Breast epithelium (tissue), 4 donors: ENCODE measurements around the gene SSTR5. TPM values are rescaled to one million over a fixed set of nuclear protein-coding genes. Genes with fewer than 3 reads are reported as not detected.

Experiments used
- DNase-seq, 2 donors: peaks; one replicate each; pipeline ENCODE4 v3.0.0-alpha.2; 2019; ENCODE audit warnings: low spot score in 2 of 2
- H3K27ac ChIP-seq, 2 donors: fragments of 200-600 bp; sonication (generic) in 1 of 2; one replicate each; pipeline ENCODE4 v1.5.1; 2016 to 2019; ENCODE audit warnings: mild to moderate bottlenecking in 1 of 2
- H3K27me3 ChIP-seq, 2 donors: fragments of 200-600 bp; sonication (generic) in 1 of 2; one replicate each; pipeline versions ENCODE4 v1.5.1 to v1.6.0; 2017 to 2019; ENCODE audit warnings: control low read depth in 1 of 2, mild to moderate bottlenecking in 1 of 2
- H3K36me3 ChIP-seq: fragments of 200-600 bp; one replicate; pipeline ENCODE4 v1.5.1; 2019
- H3K4me1 ChIP-seq, 2 donors: fragments of 200-600 bp; sonication (generic); one replicate each; pipeline ENCODE4 v1.5.1; 2016 to 2019; ENCODE audit warnings: control low read depth in 1 of 2
- H3K4me3 ChIP-seq, 3 donors: fragments of 200-600 bp; sonication (generic); 1 replicate in 2 of 3; 2 replicates in 1 of 3; pipeline ENCODE4 v1.5.1; 2016 to 2019; ENCODE audit warnings: mild to moderate bottlenecking in 3 of 3, moderate library complexity in 2 of 3
- H3K9me3 ChIP-seq, 2 donors: fragments of 200-600 bp; sonication (generic) in 1 of 2; one replicate each; pipeline ENCODE4 v1.5.1; 2016 to 2019; ENCODE audit warnings: control low read depth in 1 of 2
- CTCF ChIP-seq, 3 donors: fragments of 450-650 bp; IDR thresholded peaks; one replicate each; pipeline ENCODE4 v1.5.1; 2016 to 2017; ENCODE audit warnings: antibody characterized with exemption in 3 of 3, mild to moderate bottlenecking in 3 of 3, moderate library complexity in 3 of 3
- POLR2A ChIP-seq: fragments of 450-650 bp; IDR thresholded peaks from one replicate; pipeline ENCODE4 v1.6.1; 2016; ENCODE audit warnings: antibody characterized with exemption, mild to moderate bottlenecking, moderate library complexity
- POLR2AphosphoS5 ChIP-seq, 3 donors: sonication (generic); formaldehyde crosslinking; IDR thresholded peaks; one replicate each; pipeline ENCODE4 v1.6.1; 2017; ENCODE audit warnings: antibody characterized with exemption in 3 of 3
- intact Hi-C: fragments of 100-400 bp; cut with DNase I; formaldehyde crosslinking; loops from one replicate; pipeline ENCODE4 v1.15.1; 2023; ENCODE audit warnings: low total_unique reads
- total RNA-seq, 3 donors: library from RNA; depleted of rRNA; stranded (reverse); fragments of >200 nt; gene quantifications; one replicate each; pipeline ENCODE4 v1.1.0, GENCODE V29; 2016

The SSTR5 gene
- total RNA-seq, 3 donors from 2014 or later: not detected

- Histone ChIP-seq H3K4me1 (no peaks in the 10 kb centered on the region), H3K27ac (no peak overlapping the region), H3K36me3 (no peaks in the 10 kb centered on the region), H3K27me3 (peaks cover 8 to 68% of the 10 kb centered on the region in 2 donors), H3K9me3 (peaks cover 0 to 5% of the 10 kb centered on the region in 2 donors), H3K4me3 (no peak overlapping the region)
- TF ChIP-seq CTCF (IDR thresholded peaks at IDR 0.05) (no peak), POLR2AphosphoS5 (IDR thresholded peaks at IDR 0.05) (no peak), POLR2A (no peak)
- intact Hi-C loops: no loop called here
- DNase-seq: no peak
Observed at GRCh38 chr16:1050921-1051320, 21.6 kb upstream of the SSTR5 start.

GRCh38 chr16:1051446-1051845, 21.1 kb upstream of the SSTR5 start:
- no peak for TF ChIP-seq POLR2AphosphoS5 (IDR thresholded peaks at IDR 0.05)
- no peaks in the 10 kb centered on the region for H3K4me1 ChIP-seq

GRCh38 chr16:1052721-1053120, 19.8 kb upstream of the SSTR5 start:
- H3K9me3 ChIP-seq: peaks cover 9 to 23% of the 10 kb centered on the region in 2 donors
- no peaks in the 10 kb centered on the region for H3K4me1 ChIP-seq
- H3K4me3 ChIP-seq: no peak overlapping the region
- peaks cover 4 to 61% of the 10 kb centered on the region in 2 donors for H3K27me3 ChIP-seq
- TF ChIP-seq POLR2AphosphoS5 (IDR thresholded peaks at IDR 0.05) (no peak), POLR2A (no peak), CTCF (IDR thresholded peaks at IDR 0.05) (no peak)
- no peaks in the 10 kb centered on the region for H3K36me3 ChIP-seq
- no peak overlapping the region for H3K27ac ChIP-seq
- intact Hi-C loops: no loop called here
- no peak for DNase-seq

More at GRCh38 chr16:1051446-1051845, 21.1 kb upstream of the SSTR5 start:
- no peak for DNase-seq
- peaks cover 3 to 63% of the 10 kb centered on the region in 2 donors for H3K27me3 ChIP-seq
- H3K27ac ChIP-seq: no peak overlapping the region
- H3K9me3 ChIP-seq: peaks cover under 1 to 10% of the 10 kb centered on the region in 2 donors
- intact Hi-C loops: no loop called here
- no peak overlapping the region for H3K4me3 ChIP-seq
- no peaks in the 10 kb centered on the region for H3K36me3 ChIP-seq

GRCh38 chr16:1053121-1053521, 19.4 kb upstream of the SSTR5 start:
- Histone ChIP-seq H3K4me3 (no peak overlapping the region), H3K9me3 (peaks cover 9 to 26% of the 10 kb centered on the region in 2 donors), H3K4me1 (no peaks in the 10 kb centered on the region), H3K27ac (no peak overlapping the region), H3K36me3 (no peaks in the 10 kb centered on the region), H3K27me3 (peaks cover 7 to 61% of the 10 kb centered on the region in 2 donors)
- no peak for DNase-seq
- intact Hi-C loops: no loop called here
- TF ChIP-seq CTCF (IDR thresholded peaks at IDR 0.05) (no peak), POLR2A (no peak), POLR2AphosphoS5 (IDR thresholded peaks at IDR 0.05) (no peak)

- Histone ChIP-seq H3K27me3 (peaks cover 7 to 58% of the 10 kb centered on the region in 2 donors), H3K4me3 (no peak overlapping the region), H3K36me3 (no peaks in the 10 kb centered on the region), H3K9me3 (peaks cover 9 to 28% of the 10 kb centered on the region in 2 donors), H3K4me1 (no peaks in the 10 kb centered on the region), H3K27ac (no peak overlapping the region)
- DNase-seq: no peak
- TF ChIP-seq POLR2A: no peak
- no peak for TF ChIP-seq CTCF (IDR thresholded peaks at IDR 0.05)
- no peak for TF ChIP-seq POLR2AphosphoS5 (IDR thresholded peaks at IDR 0.05)
- intact Hi-C loops: no loop called here
Observed at GRCh38 chr16:1053700-1054368, 18.7 kb upstream of the SSTR5 start.
